ENCODE measurements around the gene TM6SF1. TPM values are rescaled to one million over a fixed set of nuclear protein-coding genes. Genes with fewer than 3 reads are reported as not detected.

Gene TM6SF1
- total and polyA plus RNA-seq, 2 of the 8 experiments (the other 6 are each of a cell fraction or from before 2014, with no cell fraction given), result 0.74 to 1.0 TPM

GRCh38 chr15:83185561-83185960 lies 78.1 kb downstream of the TM6SF1 start (continued):
- TF ChIP-seq CHD7 (IDR thresholded peaks at IDR 0.05; ENCODE audit: insufficient replicate concordance, low read length), result no peak

Measured in H1 (cell line).